ENCODE data around the gene VIPR1.

VIPR1 gene

GRCh38 chr3:42511736-42512135, 9.3 kb downstream of the VIPR1 start:
- no peak for DNase-seq

- DNase-seq: no peak
Observed at GRCh38 chr3:42513121-42513520, 10.7 kb downstream of the VIPR1 start.

- no peak for DNase-seq
Observed at GRCh38 chr3:42513521-42513920, 11.1 kb downstream of the VIPR1 start.

- no peak for DNase-seq
Observed at GRCh38 chr3:42514876-42515275, 12.4 kb downstream of the VIPR1 start.

GRCh38 chr3:42515391-42515916, 13.0 kb downstream of the VIPR1 start:
- DNase-seq: no peak

- DNase-seq: no peak
Observed at GRCh38 chr3:42515976-42516375, 13.5 kb downstream of the VIPR1 start.

GRCh38 chr3:42516443-42516842, 14.0 kb downstream of the VIPR1 start:
- DNase-seq: no peak

- no peak for DNase-seq
Observed at GRCh38 chr3:42517117-42517516, 14.7 kb downstream of the VIPR1 start.

- no peak for DNase-seq
Observed at GRCh38 chr3:42518800-42519567, 16.5 kb downstream of the VIPR1 start.

GRCh38 chr3:42519568-42519962, 17.1 kb downstream of the VIPR1 start:
- no peak for DNase-seq

GRCh38 chr3:42520336-42520735, 17.9 kb downstream of the VIPR1 start:
- DNase-seq: no peak

GRCh38 chr3:42520906-42521305, 18.5 kb downstream of the VIPR1 start:
- DNase-seq: no peak

- DNase-seq: no peak
Observed at GRCh38 chr3:42524751-42525150, 22.3 kb downstream of the VIPR1 start.

GRCh38 chr3:42525212-42525611, 22.8 kb downstream of the VIPR1 start:
- DNase-seq: no peak

- no peak for DNase-seq
Observed at GRCh38 chr3:42525736-42526345, 23.4 kb downstream of the VIPR1 start.

GRCh38 chr3:42526616-42527367, 24.3 kb downstream of the VIPR1 start:
- DNase-seq: no peak

- DNase-seq: no peak
Observed at GRCh38 chr3:42527368-42527917, 25.0 kb downstream of the VIPR1 start.

GRCh38 chr3:42529468-42529867, 27.0 kb downstream of the VIPR1 start:
- DNase-seq: no peak

- DNase-seq: no peak
Observed at GRCh38 chr3:42530073-42530472, 27.6 kb downstream of the VIPR1 start.

- DNase-seq: no peak
Observed at GRCh38 chr3:42531470-42531869, 29.0 kb downstream of the VIPR1 start.

- no peak for DNase-seq
Observed at GRCh38 chr3:42532229-42532628, 29.8 kb downstream of the VIPR1 start.

- no peak for DNase-seq
Observed at GRCh38 chr3:42533161-42533897, 30.9 kb downstream of the VIPR1 start.
